Stimulated activated CD8-positive, alpha-beta memory T cell treated with anti-CD3 and anti-CD28 coated beads, Interleukin-4, amount 100 ng/mL, for 48 hours (primary cell): Measurements from ENCODE around the gene PRRT1B.

Experiments used
- DNase-seq: peaks from one replicate; pipeline ENCODE4 v3.0.0-alpha.2; 2020

PRRT1B gene

GRCh38 chr9:131554087-131554842, 8.9 kb downstream of the PRRT1B start:
- DNase-seq = no peak

DNA sequence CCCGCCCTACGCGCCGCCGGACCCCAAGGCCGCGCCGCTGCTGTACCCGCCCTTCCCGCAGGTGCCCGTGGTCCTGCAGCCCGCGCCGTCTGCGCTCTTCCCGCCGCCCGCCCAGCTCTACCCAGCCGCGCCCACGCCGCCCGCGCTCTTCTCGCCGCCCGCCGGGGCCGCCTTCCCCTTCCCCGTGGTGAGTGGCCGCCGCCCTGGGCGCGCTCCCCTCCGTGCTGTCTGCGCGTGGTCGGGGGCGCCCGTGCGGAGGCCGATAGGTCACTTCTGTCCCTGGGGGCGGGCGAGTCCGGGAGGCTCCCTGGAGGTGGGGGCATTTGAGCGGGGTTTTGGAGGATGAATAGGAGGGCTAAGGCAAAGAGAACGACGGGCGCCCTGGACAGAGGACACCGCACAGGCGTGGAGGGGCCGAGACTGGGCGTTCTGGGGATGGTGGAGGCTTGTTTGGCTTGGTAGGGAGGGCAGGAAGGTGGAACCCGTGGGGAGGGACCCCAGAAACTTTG, 9.6 kb downstream of the PRRT1B start:
- DNase-seq = no peak

GRCh38 chr9:131555841-131556673, 10.7 kb downstream of the PRRT1B start:
- DNase-seq = no peak

GRCh38 chr9:131557855-131558548, 12.7 kb downstream of the PRRT1B start:
- no peak for DNase-seq

DNA sequence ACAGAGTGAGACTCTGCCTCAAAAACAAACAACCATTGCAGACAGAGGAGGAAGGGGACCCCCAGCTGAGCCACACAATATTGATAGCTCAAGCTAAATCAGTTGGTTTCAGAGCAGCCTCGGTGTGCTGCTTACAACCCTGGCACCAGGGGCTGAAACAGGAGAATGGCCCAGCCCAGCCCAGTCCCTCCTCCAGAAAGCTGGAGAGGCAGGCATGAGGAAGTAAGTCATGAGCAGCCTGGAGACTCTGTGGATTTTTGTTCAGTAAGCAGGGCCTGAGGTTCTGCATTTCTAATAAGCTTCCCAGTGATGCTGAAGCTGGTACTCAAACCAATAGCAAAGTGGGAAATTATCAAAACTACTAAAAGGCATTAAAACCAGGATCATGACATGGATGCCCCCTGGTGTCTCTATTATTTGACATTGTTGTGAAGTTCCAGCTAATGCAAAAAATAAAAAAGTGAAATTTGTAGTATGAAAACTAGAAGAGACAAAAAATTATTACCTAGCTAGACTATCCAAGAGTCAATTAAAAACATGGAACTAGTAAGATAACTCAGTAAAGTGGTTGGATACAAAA, 14.2 kb downstream of the PRRT1B start:
- no peak for DNase-seq

- no peak for DNase-seq
Observed at GRCh38 chr9:131562032-131562959, 17.0 kb downstream of the PRRT1B start.

- DNase-seq = no peak
Observed at GRCh38 chr9:131565369-131565768, 20.0 kb downstream of the PRRT1B start.

- DNase-seq = no peak
Observed at GRCh38 chr9:131566158-131566557, 20.8 kb downstream of the PRRT1B start.

GRCh38 chr9:131567910-131568309, 22.6 kb downstream of the PRRT1B start:
- DNase-seq = no peak

DNA sequence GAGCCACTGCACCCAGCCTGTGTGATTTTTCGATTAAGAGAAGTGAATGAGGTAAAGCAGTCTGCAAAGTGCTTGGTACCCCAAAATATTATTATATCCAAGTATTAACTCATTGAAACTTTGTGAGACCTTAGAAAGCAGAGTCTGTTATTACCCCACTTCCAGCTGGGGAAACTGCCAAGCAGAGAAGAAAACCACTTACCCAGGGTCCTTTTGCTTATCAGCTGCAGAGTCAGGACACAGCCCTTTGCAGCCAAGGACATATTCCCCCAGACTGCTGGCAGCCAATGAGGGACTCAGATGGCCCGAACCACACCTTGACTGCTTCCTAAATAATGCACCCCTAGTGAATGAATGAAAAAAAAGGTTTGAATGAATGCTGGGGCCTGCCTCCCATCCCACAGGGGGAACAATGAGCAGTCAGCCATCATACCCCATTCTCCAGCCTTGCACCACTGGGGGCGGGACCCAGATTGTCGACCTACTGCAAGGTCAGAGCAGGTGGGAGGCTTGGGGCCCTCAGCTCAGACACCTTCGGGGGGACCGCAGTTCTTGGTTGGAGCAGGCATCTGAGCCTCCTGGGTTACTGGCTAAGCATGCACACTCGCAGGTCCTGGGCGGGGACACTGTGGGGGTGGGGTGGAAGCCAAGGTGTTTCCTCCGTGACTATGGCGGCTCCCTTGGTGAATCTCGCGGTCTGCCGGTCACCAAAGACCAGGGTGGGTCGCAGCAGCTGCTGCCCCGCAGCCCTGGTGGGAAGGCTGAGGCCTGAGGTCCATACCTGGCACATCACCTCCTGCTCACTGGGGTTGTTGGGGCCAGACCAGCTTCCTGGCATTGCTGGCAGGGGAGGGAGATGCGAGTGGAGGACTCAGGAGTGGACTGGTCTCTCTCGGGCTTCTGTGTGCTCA, 29.7 kb downstream of the PRRT1B start:
- no peak for DNase-seq

GRCh38 chr9:131575946-131576853, 30.9 kb downstream of the PRRT1B start:
- DNase-seq = no peak

- no peak for DNase-seq
Observed at GRCh38 chr9:131577005-131578000, 32.0 kb downstream of the PRRT1B start.

- DNase-seq = no peak
Observed at GRCh38 chr9:131578021-131578420, 32.7 kb downstream of the PRRT1B start.

DNA sequence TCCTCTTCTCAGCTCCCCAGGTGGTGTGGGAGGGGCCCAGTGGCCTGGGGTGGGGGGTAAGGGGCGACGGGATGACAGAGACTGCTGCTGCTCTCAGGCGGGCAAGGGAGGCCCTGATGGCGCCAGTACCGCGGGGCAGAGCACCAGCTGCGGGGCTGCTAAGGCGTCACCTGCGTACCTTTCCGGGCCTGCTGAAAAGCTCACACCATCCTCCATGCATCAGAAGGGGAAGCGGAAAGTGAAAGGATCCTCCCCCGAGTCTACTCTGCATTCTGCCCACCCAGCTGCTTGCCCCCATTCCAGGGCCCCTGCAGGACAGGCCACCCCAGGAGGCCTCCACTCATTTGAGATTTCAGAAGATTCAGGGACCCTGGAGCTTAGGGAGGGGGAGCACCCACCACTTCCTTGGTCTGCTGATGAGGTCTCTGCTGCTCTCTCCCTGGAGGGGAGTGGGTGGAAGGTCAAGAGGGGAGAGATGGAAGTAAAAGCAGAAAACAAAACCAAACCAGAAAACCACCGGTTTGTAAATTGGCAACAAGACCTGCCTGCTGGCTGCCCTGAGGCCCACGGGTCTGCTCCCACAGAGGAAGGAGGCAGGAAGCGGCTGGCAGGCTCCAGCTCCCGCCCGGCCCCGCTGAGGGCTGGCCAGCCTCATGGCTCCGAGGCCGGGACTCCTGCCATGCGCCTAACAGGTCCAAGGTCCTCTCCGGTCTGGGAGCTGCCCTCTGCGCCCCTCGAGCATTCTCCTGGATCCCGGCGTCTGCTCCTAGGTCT, 33.6 kb downstream of the PRRT1B start:
- DNase-seq = peak; percentile 49

DNA sequence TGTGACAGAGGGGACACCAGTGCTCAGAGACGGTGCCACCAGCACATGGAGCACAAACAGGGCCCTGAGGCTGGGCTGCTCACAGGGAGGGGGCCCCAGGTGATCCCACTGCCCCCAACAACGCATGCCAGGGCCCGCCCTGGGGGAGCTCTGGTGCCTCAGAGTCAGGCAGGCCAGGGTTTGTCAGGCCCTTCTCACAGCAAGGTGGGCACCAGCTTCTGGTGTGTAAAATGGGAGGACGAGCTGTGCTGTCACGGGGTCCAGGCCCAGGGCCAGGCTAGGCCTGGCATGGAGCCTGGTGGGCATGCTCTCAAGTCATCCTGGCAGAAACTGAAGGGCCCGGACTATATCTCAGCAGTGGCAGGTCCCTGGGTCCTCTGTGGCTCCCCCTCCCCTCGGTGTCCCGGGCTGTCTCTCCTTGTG, 34.5 kb downstream of the PRRT1B start:
- DNase-seq = no peak

DNA sequence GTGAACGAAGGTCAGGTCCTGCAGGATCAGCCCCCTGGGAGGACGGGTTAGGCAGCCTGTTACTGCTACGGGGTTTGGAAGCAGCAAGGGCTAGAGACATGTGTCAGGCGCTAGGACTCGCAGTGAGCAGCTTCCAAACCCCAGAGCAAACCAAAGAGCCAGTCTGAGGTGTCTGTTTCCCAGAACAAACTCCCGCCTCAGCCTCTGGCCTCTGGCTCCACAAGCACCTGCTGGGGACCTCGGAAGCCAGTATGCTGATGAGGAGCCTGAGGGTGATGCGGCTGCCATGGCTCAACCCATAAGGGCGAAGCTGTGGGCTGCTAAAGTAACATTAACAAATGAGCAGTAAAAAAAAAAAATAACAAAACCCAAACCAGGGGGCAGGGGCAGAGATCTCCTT, 35.0 kb downstream of the PRRT1B start:
- DNase-seq = no peak

- no peak for DNase-seq
Observed at GRCh38 chr9:131582056-131582455, 36.7 kb downstream of the PRRT1B start.
